Amygdala (tissue), 56 donors: ENCODE results near the gene EIF2S2.

Source experiments
- DNase-seq, 56 donors: peaks; one replicate each; lab custom pipeline; 2025; lab: John Stamatoyannopoulos, UW

EIF2S2 gene

DNA sequence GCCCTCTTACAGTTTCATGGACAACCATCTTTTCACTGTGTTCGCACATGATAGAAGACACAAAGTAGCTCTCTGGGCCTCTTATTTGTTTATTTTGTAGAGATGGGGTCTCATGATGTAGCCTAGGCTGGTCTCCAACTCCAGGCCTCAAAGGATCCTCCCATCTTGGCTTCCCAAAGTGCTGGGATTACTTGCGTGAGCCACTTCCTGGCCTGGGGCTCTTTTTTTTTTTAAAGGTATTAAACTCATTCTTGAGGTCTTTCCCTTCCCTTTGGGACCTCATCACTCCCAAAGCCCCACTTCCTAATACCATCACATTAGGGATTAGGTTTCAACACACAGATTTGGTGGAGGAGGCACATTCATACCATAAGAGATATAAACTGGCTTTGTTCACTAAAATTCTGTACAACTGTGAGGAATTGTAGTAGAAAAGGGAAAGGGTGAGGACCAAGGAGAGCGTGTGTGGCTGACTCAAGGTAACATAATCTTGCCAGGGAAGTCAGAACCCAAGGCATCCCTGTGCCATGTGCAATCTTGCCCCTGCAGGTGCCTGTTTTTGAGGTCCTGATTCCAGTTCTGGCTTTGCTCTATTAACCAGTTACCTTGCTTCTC is 45.5 kb downstream of the EIF2S2 start:
- DNase-seq: no peak

DNA sequence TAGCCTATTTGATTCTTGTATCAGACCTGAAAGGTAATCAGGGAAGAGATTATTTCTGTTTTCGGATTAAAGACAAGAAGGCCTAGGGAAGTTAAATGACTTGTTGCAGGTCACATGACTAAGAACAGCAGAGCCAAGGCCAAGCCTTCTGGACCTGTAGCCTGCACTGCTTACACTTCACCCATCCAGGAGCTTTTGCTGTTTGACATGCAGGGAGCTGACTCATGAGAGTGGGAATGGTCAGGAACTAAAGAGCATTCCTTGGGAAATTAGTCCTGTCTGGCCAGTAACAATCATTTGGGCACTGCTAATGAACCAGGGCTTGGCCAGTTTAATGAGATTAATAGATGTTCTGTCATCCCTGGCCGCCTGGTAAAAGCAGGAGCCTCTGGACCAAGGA is 46.8 kb downstream of the EIF2S2 start:
- peak in 1 of 56 donors; percentile 22 for DNase-seq

DNA sequence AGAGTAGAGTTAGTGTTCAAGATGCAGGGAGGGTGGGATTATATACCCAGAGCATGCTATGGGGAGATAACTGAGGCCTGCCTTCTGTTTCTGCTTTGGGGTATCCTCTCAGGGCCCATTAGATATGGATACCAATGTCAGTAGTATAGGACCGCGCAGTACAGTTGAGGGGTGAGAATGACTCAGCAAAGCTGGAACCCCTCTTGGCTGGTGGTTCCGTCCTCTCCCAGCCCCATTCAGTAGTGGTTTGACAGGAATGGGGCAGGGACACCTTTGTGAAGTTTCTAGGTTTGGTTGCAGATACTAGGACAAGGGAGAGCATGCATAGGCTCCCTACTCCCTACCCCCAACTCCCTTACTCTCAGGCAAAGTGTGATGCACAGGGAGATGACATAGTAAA is 47.8 kb downstream of the EIF2S2 start:
- DNase-seq: no peak

DNA sequence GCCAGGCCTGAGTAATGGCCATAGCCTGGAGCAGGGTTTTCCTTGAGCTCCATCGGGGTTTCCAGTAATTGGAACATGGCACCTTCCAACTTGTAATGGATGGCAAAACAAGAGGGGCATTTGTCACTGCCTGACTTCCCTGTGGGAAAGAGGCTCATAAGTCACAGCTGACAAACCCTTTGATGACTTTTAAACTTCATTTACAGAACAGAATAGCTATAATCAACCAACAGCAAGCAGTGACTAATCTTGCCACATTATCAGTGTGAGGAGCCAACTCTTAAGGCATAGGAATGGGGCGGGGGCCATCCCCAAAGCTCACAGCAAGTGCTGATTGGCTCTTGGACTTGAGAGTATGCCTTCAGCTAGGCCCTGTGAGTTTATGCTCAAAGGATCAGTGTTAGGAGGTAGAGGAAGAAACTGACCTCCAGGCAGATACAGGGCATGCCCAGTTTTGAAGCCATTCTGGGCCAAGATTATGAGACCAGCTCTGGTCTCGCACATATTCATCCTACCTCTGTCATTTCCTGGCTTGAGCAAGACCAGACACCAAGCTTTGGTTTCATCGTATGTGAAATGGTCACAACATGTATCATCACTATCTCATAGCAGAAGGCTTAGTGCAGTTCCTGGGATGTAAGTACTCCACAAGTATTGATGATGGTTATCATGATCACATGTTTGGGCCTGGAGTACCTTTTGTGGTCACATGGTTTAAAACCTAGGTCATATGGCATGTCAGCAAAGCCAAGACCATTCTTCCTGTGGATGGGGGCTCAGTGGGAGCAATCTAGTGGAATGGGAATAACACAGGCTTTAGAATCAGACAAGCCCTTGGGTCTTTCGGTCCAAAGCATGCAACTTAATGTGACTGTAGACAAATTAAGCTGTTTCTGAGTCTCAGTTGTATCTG is 49.2 kb downstream of the EIF2S2 start:
- no peak for DNase-seq

DNA sequence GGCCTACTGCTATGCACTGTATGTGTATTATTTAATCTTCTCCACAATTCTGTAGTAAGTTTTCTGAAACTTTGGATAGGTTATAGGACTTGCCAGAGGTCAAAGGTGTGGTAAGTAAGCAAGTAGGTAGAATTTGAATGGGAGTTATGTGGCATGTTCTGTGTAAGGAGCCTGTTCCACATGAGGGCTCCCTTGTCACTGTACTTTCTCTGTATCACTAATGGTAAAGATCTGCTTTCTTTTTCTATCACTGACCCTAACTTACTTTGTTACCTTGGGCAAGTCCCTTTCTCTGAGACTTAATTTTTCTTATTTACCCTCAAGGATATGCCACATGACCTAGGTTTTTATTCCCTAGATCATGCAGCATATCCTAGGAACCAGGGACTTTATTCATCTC is 50.3 kb downstream of the EIF2S2 start:
- no peak for DNase-seq

DNA sequence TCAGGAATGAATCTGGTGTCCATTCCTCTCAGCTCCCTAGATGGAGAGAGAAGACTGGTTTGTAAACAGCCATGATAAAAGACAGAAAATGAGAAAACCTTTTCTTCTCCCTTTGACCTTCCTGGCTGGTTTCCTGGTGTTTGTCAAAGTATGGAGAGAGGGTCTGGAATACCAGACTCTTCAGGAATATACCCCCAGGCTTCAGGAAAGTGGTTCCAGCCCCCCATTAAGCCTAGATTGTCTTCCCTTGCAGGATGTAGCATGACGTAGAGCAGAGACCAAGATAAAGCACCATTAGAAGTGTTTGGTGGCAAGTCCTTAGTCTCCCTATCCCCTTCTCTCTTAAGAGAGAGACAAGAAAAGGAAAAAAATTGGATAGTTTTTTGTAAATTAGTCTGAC is 51.1 kb downstream of the EIF2S2 start:
- no peak for DNase-seq

DNA sequence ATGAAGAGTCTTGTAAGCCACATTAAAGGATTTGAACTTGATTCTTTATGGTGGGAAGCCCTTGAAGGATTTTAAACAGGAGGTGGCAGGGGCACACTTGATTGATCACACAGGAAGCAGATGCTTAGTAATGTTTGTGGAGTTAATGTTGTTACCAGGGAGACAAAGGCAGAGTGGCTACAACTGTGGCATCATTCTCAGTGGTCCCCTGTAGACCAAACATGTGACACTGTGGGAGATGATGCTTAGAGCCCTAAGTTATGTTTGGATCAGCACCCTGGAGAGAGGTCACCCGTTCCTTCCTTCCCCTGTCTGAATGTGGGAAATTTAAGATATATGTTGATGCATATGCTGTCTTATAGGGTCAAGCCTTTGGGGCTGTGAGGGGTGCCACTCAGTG is 53.2 kb downstream of the EIF2S2 start:
- DNase-seq: no peak

DNA sequence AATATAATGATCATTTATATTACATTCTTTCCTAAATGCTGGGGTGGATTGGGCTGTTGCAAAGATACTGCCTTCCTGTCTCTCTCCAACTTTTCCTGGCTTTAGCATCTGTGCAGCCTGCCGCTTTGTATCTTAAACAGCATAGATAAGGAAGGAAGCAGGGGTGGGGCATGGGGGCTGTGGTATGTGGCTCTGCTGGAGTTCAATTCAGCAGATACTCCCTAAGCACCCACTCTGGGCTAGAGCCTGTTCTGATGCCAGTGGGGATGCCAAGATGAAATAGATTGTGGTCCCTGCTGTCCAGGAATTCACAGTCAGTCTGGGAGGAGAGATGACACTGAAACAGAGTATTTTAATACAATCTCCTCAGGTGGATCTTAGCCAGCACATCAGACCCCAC is 56.8 kb downstream of the EIF2S2 start:
- no peak for DNase-seq

DNA sequence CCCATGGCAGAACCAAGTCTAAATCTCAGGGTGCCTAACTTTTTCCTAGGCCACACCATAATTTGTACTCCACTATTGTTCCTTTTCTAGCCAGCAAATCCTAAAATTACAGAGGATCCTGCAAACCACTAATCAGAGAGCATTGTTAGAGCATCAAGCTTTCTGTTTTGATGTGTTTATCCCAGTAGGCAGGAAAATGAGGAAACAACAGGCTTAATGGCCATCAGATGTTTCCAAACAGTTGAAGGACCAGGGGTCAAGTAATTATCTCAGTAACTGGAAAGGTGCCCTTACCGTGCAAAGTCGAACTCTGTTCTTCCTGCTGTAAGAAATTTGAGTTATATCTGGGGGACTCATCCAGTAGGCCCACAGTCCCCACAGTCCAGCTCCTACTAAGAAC is 59.6 kb downstream of the EIF2S2 start:
- no peak for DNase-seq

DNA sequence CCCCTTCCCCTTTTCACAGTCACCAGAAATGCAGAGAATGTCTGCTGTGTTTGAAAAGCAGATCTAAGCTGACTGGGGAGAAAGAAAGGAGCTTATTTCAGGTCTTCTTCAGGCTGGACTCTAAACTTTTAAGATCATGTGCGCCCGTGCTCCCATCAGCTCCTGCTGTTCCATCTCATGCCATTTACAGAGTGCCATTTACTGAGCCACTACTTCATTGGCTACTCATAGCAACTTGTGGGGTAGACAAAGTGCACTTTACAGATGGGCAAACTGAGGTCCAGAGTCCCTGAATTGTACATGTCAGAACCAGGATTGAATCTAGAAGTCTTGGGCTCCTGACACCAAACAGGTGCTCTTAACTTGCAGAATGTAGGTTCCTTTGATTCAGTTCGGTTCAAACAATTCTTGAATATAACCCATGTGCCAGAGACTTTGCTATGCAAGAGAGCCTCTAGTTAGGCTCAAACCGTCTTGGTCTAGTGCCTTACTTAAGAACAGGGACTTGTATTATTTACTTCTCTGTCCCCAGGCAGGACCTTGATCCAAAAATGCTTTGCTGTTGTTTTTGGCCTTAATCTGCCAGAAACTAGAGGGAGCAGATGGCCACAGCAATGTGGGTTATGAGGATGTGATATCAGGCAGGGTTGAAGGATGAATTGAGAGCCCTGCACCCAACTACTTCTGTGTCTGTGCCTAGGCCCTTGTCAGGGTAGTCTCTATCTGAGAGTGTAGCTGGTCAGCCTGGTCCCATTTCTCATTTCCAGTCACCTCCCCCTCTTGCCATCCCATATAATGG is 61.9 kb downstream of the EIF2S2 start:
- DNase-seq: no peak

DNA sequence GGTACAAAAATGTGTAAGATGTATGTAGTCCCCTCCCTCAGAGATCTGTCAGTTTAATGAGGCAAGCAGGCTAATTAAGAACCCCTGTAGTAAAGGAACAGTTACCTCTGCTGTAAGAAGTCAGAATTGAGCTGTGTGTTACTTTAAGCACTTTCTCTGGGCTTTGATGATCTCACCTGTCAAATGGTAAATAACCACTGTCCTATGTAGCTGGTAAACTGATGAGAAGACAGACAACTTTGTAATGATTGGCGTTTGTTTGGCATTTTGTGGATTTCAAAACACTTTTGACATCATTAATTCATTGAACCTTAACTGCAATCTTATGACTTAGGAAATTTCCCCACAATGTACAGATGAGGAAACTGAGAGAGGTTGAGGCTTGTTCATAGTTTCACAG is 62.7 kb downstream of the EIF2S2 start:
- no peak for DNase-seq

DNA sequence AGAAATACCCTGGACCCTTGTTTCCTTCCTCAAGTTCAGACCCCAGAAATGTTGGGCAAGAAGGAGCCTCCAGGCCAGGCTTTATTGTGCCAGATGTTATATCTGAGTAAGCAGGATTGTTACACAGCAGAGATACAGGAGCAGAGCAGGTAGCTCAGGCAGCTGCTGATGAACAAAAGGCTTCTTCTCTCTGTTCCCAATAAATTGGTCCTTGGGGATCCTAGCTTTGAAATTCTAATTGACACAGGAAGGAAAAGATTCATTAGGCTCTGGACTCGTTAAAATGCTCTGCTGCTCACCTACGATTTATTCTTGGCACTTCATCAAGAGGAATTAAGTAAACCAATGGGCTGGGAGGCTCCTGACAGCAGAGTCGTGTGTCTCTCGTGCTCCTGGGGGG is 64.1 kb downstream of the EIF2S2 start:
- DNase-seq: no peak

DNA sequence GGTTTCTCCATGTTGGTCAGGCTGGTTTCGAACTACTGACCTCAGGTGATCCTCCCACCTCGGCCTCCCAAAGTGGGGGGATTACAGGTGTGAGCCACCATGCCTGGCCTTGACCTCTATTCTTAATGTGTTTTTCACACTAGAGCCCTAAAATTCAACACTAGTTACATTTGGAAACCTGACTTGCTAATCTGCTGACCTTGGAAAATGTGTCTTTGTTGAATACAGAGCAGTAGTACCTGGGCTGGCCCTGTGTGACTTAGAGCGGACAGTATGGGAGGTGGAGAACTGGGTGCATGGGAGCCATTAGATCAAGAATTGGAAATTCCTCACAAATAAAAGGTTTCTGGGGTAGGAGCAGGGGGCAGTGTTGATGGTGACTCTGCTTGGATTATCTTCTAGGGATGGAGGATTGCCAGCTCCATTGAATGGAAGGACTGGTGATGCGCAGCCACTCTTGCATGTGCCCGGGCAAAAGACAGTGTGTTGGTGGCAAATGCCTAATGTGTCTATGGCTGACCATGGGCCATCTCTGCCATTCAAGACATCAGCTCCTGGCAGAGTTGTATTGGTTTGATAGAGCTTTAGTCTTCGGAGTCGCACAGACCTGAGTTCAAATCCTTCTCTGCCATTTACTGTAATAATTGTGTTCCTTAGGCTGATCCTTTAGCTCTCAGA is 64.9 kb downstream of the EIF2S2 start:
- DNase-seq: no peak

DNA sequence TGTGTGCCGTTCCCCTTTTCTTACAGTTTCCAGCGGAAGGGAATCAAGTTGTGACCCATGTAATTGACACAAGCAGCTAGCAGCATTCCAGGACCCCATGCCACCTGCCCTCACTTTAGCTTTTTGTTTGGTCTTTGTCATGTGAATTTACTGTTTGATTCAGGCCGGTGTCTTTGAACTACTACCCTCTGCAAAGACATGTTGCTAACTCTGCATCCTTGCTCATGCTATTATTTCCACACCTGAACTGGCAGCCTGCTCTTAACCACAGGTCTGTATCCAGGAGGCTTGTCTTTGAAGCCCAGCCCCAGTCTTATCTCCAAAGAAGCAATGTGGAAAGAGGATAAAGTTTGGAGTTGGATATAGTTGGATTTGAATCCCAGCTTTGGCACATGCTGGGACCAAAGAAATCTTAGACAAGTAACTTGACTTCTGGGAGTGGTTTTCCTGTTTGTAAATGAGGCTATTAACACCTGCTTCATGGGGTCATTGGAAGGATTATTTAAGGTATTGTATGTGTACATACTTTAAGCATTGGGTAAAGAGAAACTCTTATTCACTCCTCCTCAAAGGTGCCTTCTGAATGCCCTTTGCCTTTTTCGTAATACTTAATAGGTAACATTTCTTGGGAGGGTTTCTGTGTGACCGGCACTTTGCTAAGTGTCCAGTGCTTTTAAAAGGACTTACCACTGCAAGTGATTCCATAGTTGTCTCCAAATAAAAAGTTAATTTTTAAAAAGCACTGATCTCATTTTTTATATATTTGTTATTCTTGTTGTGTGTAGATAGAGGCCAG is 65.9 kb downstream of the EIF2S2 start:
- no peak for DNase-seq

DNA sequence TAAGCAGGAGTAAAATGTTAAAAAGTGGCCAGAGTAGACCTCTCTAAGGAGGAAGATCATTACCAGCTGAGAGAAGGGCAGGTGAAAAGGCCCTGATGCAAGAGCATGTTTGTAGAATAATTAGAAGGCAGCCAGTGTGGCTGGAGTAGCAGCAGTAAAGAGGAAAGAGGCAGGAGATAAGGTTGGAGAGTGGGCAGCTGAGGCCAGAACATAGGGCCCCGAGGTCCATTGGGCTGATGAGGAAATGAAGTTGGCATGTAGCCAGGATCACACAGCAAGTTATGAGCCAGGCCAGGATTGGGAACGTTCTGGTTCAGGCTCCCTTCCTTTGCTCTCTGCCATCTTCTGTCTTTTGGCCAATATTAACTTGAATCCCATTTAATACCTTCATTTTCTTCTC is 66.7 kb downstream of the EIF2S2 start:
- peak in 2 of 56 donors; percentile 3 to 33 for DNase-seq

DNA sequence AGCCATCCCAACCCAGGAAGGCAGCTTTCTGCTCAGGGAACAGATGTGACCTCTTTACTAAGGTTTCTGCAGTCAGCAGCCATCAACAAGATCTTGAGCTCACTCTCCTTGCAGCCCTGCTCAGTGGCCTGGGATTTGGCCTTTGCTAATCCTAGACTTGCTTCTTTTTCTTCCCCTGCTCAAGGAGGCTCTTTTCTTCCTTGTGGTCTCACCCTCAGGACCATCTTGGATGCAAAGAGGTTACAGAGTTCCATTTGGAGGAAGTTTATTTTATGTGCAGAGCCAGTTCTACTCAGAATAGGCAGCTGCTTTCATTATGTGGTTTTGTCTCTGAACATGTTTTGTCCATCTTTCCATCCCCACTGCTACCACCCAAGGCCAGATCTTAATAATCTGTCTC is 69.0 kb downstream of the EIF2S2 start:
- DNase-seq: no peak

DNA sequence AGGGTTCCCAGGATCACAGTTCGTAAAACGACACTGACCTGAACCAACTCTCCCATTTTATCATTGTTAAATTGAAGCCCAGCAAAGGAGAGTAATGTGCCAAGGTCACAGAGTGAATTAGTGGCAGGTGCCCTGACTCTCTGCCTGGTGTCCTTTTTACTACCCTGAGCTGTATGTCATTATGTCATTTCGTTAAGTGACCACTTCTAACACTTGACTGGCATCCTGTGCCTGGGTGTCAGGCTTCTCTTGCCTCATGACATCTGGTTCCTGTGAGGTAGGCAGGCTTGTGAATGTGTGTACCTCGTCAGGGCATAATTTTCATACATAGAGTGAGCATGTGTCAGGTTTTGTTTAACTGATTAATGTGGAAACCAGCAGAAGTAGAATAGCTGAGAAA is 69.8 kb downstream of the EIF2S2 start:
- DNase-seq: no peak

DNA sequence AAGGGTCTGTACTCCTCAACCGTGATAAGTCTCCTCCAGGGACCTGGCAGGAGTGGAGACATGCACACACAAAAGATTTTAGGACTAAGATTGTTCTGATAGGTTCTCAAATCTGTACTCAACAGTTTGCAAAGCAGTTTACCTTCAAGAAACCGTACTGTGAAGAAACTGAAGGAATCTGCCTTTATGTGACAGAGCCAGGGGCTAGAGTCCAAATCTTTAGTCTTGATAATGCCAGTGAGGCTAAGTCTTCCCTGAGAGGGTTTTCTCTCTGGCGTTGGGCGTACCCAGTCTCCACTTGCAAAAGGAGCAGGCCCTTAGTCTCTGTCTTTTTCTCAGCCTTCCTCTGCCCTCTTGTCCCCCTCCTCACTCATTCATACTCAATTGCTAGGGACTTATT is 70.8 kb downstream of the EIF2S2 start:
- no peak for DNase-seq

DNA sequence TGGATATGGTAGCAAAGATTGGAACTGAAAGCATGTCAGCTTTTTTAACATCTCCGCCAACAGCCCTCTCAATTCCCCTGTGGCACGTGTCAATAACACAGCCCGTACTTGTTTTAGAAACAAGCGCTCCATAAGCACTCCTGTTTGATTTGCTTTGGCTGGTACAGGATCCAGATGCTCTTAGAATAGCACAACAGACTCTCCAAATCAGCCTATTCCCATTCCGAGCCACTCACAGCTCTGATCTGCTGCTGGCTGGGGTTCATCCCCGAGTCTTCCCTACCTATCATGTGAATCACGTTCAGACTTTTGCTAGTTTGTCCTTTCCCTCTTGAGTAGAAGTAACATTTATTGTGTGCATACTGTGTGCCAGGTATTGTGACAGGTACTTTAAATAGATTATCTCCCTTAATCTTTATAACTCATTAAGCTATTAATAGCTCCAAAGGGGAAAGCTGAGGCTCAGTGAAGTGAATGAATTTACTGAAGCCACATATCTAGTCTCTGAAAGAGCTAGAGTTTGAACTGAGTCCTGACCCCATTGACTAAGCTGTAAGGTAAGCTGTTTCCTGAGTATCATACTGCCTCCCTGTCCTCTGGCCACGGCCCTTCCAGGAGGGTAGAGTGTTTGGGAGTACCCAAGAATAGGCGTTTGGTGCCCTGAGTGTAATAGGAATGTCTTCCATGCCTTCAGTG is 71.6 kb downstream of the EIF2S2 start:
- peak in 2 of 56 donors; percentile 1 to 6 for DNase-seq
